ENCODE results near the gene PRDM16.

The PRDM16 gene

GRCh38 chr1:3382326-3383057 lies 313.5 kb downstream of the PRDM16 start:
- no peak for DNase-seq

GRCh38 chr1:3383679-3384078 lies 314.7 kb downstream of the PRDM16 start:
- DNase-seq, result no peak

- DNase-seq, result no peak
Measured at GRCh38 chr1:3384407-3384806, 315.4 kb downstream of the PRDM16 start.

GRCh38 chr1:3386205-3387002 lies 317.4 kb downstream of the PRDM16 start:
- DNase-seq, result no peak

- no peak for DNase-seq
Measured at GRCh38 chr1:3387401-3387800, 318.4 kb downstream of the PRDM16 start.

- no peak for DNase-seq
Measured at GRCh38 chr1:3389093-3389833, 320.3 kb downstream of the PRDM16 start.

GRCh38 chr1:3390291-3390690 lies 321.3 kb downstream of the PRDM16 start:
- no peak for DNase-seq

- no peak for DNase-seq
Measured at GRCh38 chr1:3391711-3392110, 322.7 kb downstream of the PRDM16 start.

GRCh38 chr1:3393024-3393986 lies 324.3 kb downstream of the PRDM16 start:
- no peak for DNase-seq

GRCh38 chr1:3393987-3394920 lies 325.3 kb downstream of the PRDM16 start:
- DNase-seq, result no peak

- no peak for DNase-seq
Measured at GRCh38 chr1:3396411-3396810, 327.4 kb downstream of the PRDM16 start.

GRCh38 chr1:3397311-3397710 lies 328.3 kb downstream of the PRDM16 start:
- DNase-seq, result no peak

GRCh38 chr1:3398396-3399140 lies 329.6 kb downstream of the PRDM16 start:
- no peak for DNase-seq

GRCh38 chr1:3399732-3400131 lies 330.7 kb downstream of the PRDM16 start:
- DNase-seq, result no peak

- no peak for DNase-seq
Measured at GRCh38 chr1:3401585-3402257, 332.7 kb downstream of the PRDM16 start.

- no peak for DNase-seq
Measured at GRCh38 chr1:3402258-3403010, 333.4 kb downstream of the PRDM16 start.

GRCh38 chr1:3403011-3403345 lies 334.0 kb downstream of the PRDM16 start:
- no peak for DNase-seq

GRCh38 chr1:3403388-3404231 lies 334.6 kb downstream of the PRDM16 start:
- no peak for DNase-seq
